IMR-90 (cell line): ENCODE measurements around the gene LRRN2. TPM values are rescaled to one million over a fixed set of nuclear protein-coding genes. Genes with fewer than 3 reads are reported as not detected.
A peak's percentile ranks its signal among the peaks of the same experiment; 100 is the strongest.

Experiments used
- ATAC-seq: fragments of 200-7000 bp; cut with Tn5 transposase; 2 replicates; pipeline ENCODE4 v1.9.1; 2020; ENCODE audit warnings: low read depth, mild to moderate bottlenecking, moderate library complexity
- BruUV-seq: library from RNA; stranded (reverse); fragments of 400-500 nt; replicated peaks from 2 replicates; lab custom pipeline; 2021; lab: Mats Ljungman, UMichigan
- CTCF ChIA-PET: fragments of 300-600 bp; formaldehyde crosslinking; extraction: SDS; loops from one replicate; lab custom pipeline; 2021; ENCODE audit warnings: antibody characterized with exemption; lab: Yijun Ruan, JAX
- POLR2A ChIA-PET: fragments of 300-600 bp; sonication (Branson Sonifier 250); formaldehyde crosslinking; loops from one replicate; lab custom pipeline; 2022; ENCODE audit warnings: antibody characterized with exemption; ENCODE audit not compliant: unreplicated experiment; lab: Charles Lee
- DNase-seq: peaks from one replicate; pipeline ENCODE4 v3.0.0; 2013
- H2AFZ ChIP-seq: replicated peaks from 2 replicates; pipeline ENCODE3; 2013; ENCODE audit warnings: low read length, mild to moderate bottlenecking; ENCODE audit not compliant: poor library complexity
- H2AK5ac ChIP-seq: 2 replicates; pipeline ENCODE4 v1.6.1; 2013; ENCODE audit warnings: low read depth, low read length, inconsistent platforms
- H2AK9ac ChIP-seq: replicated peaks from 2 replicates; pipeline ENCODE3; 2013; ENCODE audit warnings: mild to moderate bottlenecking, low read depth, low read length, moderate library complexity; ENCODE audit not compliant: poor library complexity
- H2BK120ac ChIP-seq: 2 replicates; pipeline ENCODE4 v1.6.1; 2013; ENCODE audit warnings: low read depth, low read length, inconsistent platforms
- H2BK15ac ChIP-seq: 3 replicates; pipeline ENCODE4 v1.6.1; 2013; ENCODE audit warnings: low read depth, low read length, inconsistent platforms
- H2BK20ac ChIP-seq: 2 replicates; pipeline ENCODE4 v1.6.1; 2013; ENCODE audit warnings: low read depth, mild to moderate bottlenecking, inconsistent platforms, low read length, moderate library complexity
- H2BK5ac ChIP-seq: 2 replicates; pipeline ENCODE4 v1.6.1; 2013; ENCODE audit warnings: mild to moderate bottlenecking, low read depth, low read length, inconsistent platforms; ENCODE audit not compliant: poor library complexity, severe bottlenecking
- H3K14ac ChIP-seq: replicated peaks from 2 replicates; pipeline ENCODE4 v1.6.1; 2013; ENCODE audit warnings: low read depth, low read length, inconsistent platforms
- H3K18ac ChIP-seq: 2 replicates; pipeline ENCODE4 v1.6.1; 2013; ENCODE audit warnings: low read depth, low read length, control low read depth
- H3K23ac ChIP-seq: 2 replicates; pipeline ENCODE4 v1.6.1; 2013; ENCODE audit warnings: low read depth, low read length, inconsistent platforms
- H3K27ac ChIP-seq: 2 replicates; pipeline ENCODE4 v1.5.1; 2013; ENCODE audit warnings: mild to moderate bottlenecking, control low read depth, low read length; ENCODE audit not compliant: insufficient read depth
- H3K27me3 ChIP-seq: 2 replicates; pipeline ENCODE4 v1.6.1; 2013; ENCODE audit warnings: low read length; ENCODE audit not compliant: control insufficient read depth, insufficient read depth
- H3K36me3 ChIP-seq: 2 replicates; pipeline ENCODE4 v1.6.1; 2013; ENCODE audit warnings: low read length, mixed read lengths; ENCODE audit not compliant: control insufficient read depth, insufficient read depth
- H3K4ac ChIP-seq: 2 replicates; pipeline ENCODE4 v1.6.1; 2013; ENCODE audit warnings: low read depth, low read length, inconsistent platforms
- H3K4me1 ChIP-seq: 2 replicates; pipeline ENCODE4 v1.6.1; 2013; ENCODE audit warnings: low read length, mixed read lengths; ENCODE audit not compliant: control insufficient read depth, insufficient read depth
- H3K4me2 ChIP-seq: 2 replicates; pipeline ENCODE4 v1.6.1; 2013; ENCODE audit warnings: low read depth, mild to moderate bottlenecking, control low read depth, low read length, moderate library complexity
- H3K4me3 ChIP-seq: 2 replicates; pipeline ENCODE4 v1.5.1; 2013; ENCODE audit warnings: low read depth, mild to moderate bottlenecking, control low read depth, low read length, moderate library complexity; ENCODE audit not compliant: insufficient read depth
- H3K56ac ChIP-seq: 2 replicates; pipeline ENCODE4 v1.6.1; 2013; ENCODE audit warnings: low read length, inconsistent platforms; ENCODE audit not compliant: insufficient read depth; ENCODE audit errors: extremely low read depth
- H3K79me1 ChIP-seq, 2 experiments: 2 replicates each; pipeline ENCODE4 v1.6.1; 2013; ENCODE audit warnings: low read length in 2 of 2, inconsistent platforms in 1 of 2, low read depth in 1 of 2
- H3K9ac ChIP-seq: 2 replicates; pipeline ENCODE4 v1.6.1; 2013; ENCODE audit warnings: low read depth, low read length, control low read depth
- H3K9me1 ChIP-seq: 2 replicates; pipeline ENCODE4 v1.6.1; 2013; ENCODE audit warnings: low read length, inconsistent platforms; ENCODE audit not compliant: insufficient read depth
- H3K9me3 ChIP-seq: 2 replicates; pipeline ENCODE4 v1.6.1; 2013; ENCODE audit warnings: low read length; ENCODE audit not compliant: control insufficient read depth, insufficient read depth
- H4K20me1 ChIP-seq: 2 replicates; pipeline ENCODE4 v1.6.1; 2013; ENCODE audit warnings: low read length, inconsistent platforms; ENCODE audit not compliant: insufficient read depth
- H4K5ac ChIP-seq: 2 replicates; pipeline ENCODE4 v1.6.1; 2013; ENCODE audit warnings: mild to moderate bottlenecking, low read depth, low read length, control low read depth
- H4K8ac ChIP-seq, 2 experiments: 2 replicates each; pipeline ENCODE4 v1.6.1; 2013; ENCODE audit warnings: low read depth in 2 of 2, low read length in 2 of 2, control low read depth in 1 of 2, inconsistent platforms in 1 of 2
- H4K91ac ChIP-seq: 2 replicates; pipeline ENCODE4 v1.6.1; 2013; ENCODE audit warnings: low read depth, low read length, inconsistent platforms; ENCODE audit not compliant: insufficient read depth
- BHLHE40 ChIP-seq: fragments of 150-350 bp; IDR thresholded peaks from 2 replicates; pipeline ENCODE4 v1.6.1; 2016; ENCODE audit warnings: mild to moderate bottlenecking, low read depth, low read length
- CEBPB ChIP-seq: IDR thresholded peaks from 2 replicates; pipeline ENCODE4 v1.6.1; 2012; ENCODE audit warnings: low read depth, low read length, improper control_type of control experiment
- CHD1 ChIP-seq: IDR thresholded peaks from 2 replicates; pipeline ENCODE4 v1.6.1; 2012; ENCODE audit warnings: low read depth, low read length, improper control_type of control experiment
- FOS ChIP-seq: fragments of 150-350 bp; IDR thresholded peaks from 2 replicates; pipeline ENCODE4 v1.6.1; 2016; ENCODE audit warnings: low read depth, low read length
- MAFK ChIP-seq: IDR thresholded peaks from 2 replicates; pipeline ENCODE4 v1.6.1; 2012; ENCODE audit warnings: low read depth, low read length, improper control_type of control experiment
- MAZ ChIP-seq: IDR thresholded peaks from 2 replicates; pipeline ENCODE4 v1.6.1; 2012; ENCODE audit warnings: low read depth, mild to moderate bottlenecking, low read length, improper control_type of control experiment, moderate library complexity, borderline replicate concordance
- MXI1 ChIP-seq: IDR thresholded peaks from 2 replicates; pipeline ENCODE4 v1.6.1; 2012; ENCODE audit warnings: low read depth, mild to moderate bottlenecking, low read length, moderate library complexity, borderline replicate concordance
- NFE2L2 ChIP-seq: fragments of 150-350 bp; IDR thresholded peaks from 2 replicates; pipeline ENCODE4 v1.6.1; 2016; ENCODE audit warnings: low read depth, mild to moderate bottlenecking, low read length
- POLR2A ChIP-seq: IDR thresholded peaks from 2 replicates; pipeline ENCODE4 v1.6.1; 2012; ENCODE audit warnings: mild to moderate bottlenecking, low read depth, low read length
- RAD21 ChIP-seq: IDR thresholded peaks from 2 replicates; pipeline ENCODE4 v1.6.1; 2012; ENCODE audit warnings: low read length, improper control_type of control experiment
- RCOR1 ChIP-seq: IDR thresholded peaks from 2 replicates; pipeline ENCODE4 v1.6.1; 2012; ENCODE audit warnings: mild to moderate bottlenecking, low read length, improper control_type of control experiment; ENCODE audit not compliant: insufficient replicate concordance
- RFX5 ChIP-seq: IDR thresholded peaks from 2 replicates; pipeline ENCODE4 v1.8.0; 2012; ENCODE audit warnings: low read depth, mild to moderate bottlenecking, low read length, moderate library complexity
- SMC3 ChIP-seq: fragments of 150-350 bp; IDR thresholded peaks from 2 replicates; pipeline ENCODE4 v1.6.1; 2016; ENCODE audit warnings: low read depth, mild to moderate bottlenecking, antibody characterized with exemption, low read length, moderate library complexity
- WGBS, 2 experiments: methylation state at CpG; one replicate each; pipeline versions ENCODE4 v1.1.5 to v1.1.7; 2013; ENCODE audit warnings: missing lambda C conversion rate in 2 of 2; ENCODE audit not compliant: insufficient read length in 1 of 2; ENCODE audit errors: extremely low coverage in 2 of 2; 5-methylcytosine and 5-hydroxymethylcytosine counted together
- dilution Hi-C: fragments of 300-500 bp; cut with HindIII; formaldehyde crosslinking; loops from one replicate; pipeline ENCODE4 v1.14.3; 2018; ENCODE audit warnings: low sequenced_read_pairs; ENCODE audit not compliant: unreplicated experiment
- in situ Hi-C: fragments of 300-500 bp; cut with MboI; formaldehyde crosslinking; loops from 3 replicates; pipeline ENCODE4 v1.14.3; 2019; ENCODE audit warnings: low sequenced_read_pairs, inconsistent platforms, mixed read lengths
- intact Hi-C: fragments of 100-400 bp; cut with micrococcal nuclease; formaldehyde crosslinking; loops from 2 replicates; pipeline ENCODE4 v1.10.0; 2022
- polyA plus RNA-seq, 3 experiments: library from polyadenylated mRNA; depleted of rRNA; stranded (reverse); fragments of >200 nt; gene quantifications; 2 replicates each; pipeline ENCODE4 v1.2.3, GENCODE V29; 2012; ENCODE audit warnings: low replicate concordance in 1 of 3
- total RNA-seq: library from RNA; depleted of rRNA; stranded (reverse); fragments of >200 nt; gene quantifications from 2 replicates; pipeline ENCODE4 v1.2.3, GENCODE V29; 2012
- TF ChIP-seq, protein P1 (sequence below): fragments of 150-350 bp; IDR thresholded peaks from 2 replicates; pipeline ENCODE4 v1.6.1; 2016; ENCODE audit warnings: low read depth, mild to moderate bottlenecking, low read length, moderate library complexity, borderline replicate concordance
- TF ChIP-seq, protein P2 (sequence below): fragments of 150-350 bp; IDR thresholded peaks from 2 replicates; pipeline ENCODE4 v1.6.1; 2017; ENCODE audit warnings: mild to moderate bottlenecking, antibody characterized with exemption, low read length, low read depth

The LRRN2 gene
- total and polyA plus RNA-seq, 2 of the 4 experiments (the other 2 are of a cell fraction): not detected

DNA sequence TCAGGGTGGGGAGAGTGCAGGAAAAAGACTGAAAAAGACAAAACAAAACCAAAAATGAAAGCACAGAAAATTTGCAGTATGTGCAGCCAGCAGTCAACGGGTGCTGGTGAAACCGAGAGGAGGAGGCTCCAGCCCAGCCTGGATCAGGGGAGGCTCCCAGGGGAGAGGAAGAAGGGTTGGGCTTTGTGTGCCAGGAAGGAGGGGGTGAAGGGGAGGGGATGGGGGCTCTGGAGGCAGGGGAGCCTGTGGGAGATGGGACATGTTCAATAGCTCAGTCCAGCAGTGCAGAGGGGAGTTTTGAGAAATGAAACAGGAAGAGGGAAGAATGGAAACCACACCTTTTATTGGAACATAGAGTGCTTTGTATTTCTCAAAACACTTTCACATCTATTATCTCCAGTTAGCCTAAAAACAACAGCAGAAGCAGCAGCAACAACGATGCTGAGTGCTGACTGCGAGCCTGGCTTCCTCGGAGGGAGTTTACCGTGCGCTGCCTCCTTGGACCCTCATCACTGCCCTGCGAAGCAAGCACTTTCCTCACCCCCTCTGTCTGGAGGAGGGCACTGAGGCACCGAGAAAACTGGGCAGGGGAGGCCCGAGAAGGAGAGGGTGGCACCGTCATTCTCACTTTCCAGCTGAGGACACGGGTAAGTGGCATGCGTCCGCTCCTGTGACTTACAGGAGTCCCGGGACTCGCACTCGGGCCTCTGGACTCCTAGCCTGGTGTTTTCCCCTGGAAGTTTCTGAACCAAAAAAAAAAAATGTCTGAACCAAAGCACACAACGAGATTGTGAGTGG is 106.5 kb downstream of the LRRN2 start:
- Histone ChIP-seq H3K4me1 (peaks cover 1% of the 10 kb centered on the region; the same call in 1 of the 2 replicates), H3K9ac (no peak overlapping the region), H3K27ac (no peak overlapping the region), H2BK20ac (no peak overlapping the region), H3K14ac (no peak overlapping the region), H4K20me1 (no peaks in the 10 kb centered on the region), H4K8ac (no peak overlapping the region), H2AK5ac (no peak overlapping the region), H3K4me2 (peak overlapping the region; percentile 54), H3K9me3 (no peaks in the 10 kb centered on the region), H3K9me1 (no peaks in the 10 kb centered on the region), H2BK5ac (no peak overlapping the region), H3K4me3 (0 out of 2 replicates have a peak overlapping the region, but pooled peaks have one; percentile 19), H3K27me3 (peaks cover 10% of the 10 kb centered on the region), H3K4ac (no peak overlapping the region), H3K79me1 (no peaks in the 10 kb centered on the region), H4K91ac (no peak overlapping the region), H2BK120ac (no peak overlapping the region), H2AK9ac (no peak overlapping the region), H3K23ac (no peak overlapping the region), H4K5ac (no peak overlapping the region), H3K36me3 (no peaks in the 10 kb centered on the region), H2AFZ (no peak overlapping the region), H3K56ac (no peak overlapping the region), H2BK15ac (no peak overlapping the region), H3K18ac (no peak overlapping the region; the same call in 1 of the 2 replicates)
- no TSS peak for BruUV-seq
- ChIA-PET CTCF (interaction anchor here (1.6 kb wide), 1 partner anchor 14 kb away, joined by 4 read pairs; no protein-coding TSS in a partner anchor), POLR2A (no interaction called here)
- dilution Hi-C loops (no loop called here), in situ Hi-C loops (no loop called here), intact Hi-C loops (no loop called here)
- 53% methylated on average over 6 of the region's 18 CpGs; no CpG with 5 or more reads in 1 of the 2 experiments for WGBS, 2 experiments
- TF ChIP-seq SMC3: no peak
- TF ChIP-seq, protein P1, sequence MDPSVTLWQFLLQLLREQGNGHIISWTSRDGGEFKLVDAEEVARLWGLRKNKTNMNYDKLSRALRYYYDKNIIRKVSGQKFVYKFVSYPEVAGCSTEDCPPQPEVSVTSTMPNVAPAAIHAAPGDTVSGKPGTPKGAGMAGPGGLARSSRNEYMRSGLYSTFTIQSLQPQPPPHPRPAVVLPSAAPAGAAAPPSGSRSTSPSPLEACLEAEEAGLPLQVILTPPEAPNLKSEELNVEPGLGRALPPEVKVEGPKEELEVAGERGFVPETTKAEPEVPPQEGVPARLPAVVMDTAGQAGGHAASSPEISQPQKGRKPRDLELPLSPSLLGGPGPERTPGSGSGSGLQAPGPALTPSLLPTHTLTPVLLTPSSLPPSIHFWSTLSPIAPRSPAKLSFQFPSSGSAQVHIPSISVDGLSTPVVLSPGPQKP: no peak
- no peak for TF ChIP-seq BHLHE40
- no peak for TF ChIP-seq RCOR1
- TF ChIP-seq NFE2L2: no peak
- no peak for TF ChIP-seq FOS
- no peak for TF ChIP-seq CHD1
- TF ChIP-seq MAFK: no peak
- no peak for TF ChIP-seq RFX5
- TF ChIP-seq CEBPB: no peak
- TF ChIP-seq MAZ: no peak
- TF ChIP-seq, protein P2, sequence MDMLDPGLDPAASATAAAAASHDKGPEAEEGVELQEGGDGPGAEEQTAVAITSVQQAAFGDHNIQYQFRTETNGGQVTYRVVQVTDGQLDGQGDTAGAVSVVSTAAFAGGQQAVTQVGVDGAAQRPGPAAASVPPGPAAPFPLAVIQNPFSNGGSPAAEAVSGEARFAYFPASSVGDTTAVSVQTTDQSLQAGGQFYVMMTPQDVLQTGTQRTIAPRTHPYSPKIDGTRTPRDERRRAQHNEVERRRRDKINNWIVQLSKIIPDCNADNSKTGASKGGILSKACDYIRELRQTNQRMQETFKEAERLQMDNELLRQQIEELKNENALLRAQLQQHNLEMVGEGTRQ: no peak
- no peak for TF ChIP-seq MXI1
- no peak for TF ChIP-seq POLR2A
- no peak for TF ChIP-seq RAD21
- ATAC-seq (peak; percentile 61), DNase-seq (no peak)
